ENCODE measurements around the gene ATP6V1D.

ATP6V1D gene

DNA sequence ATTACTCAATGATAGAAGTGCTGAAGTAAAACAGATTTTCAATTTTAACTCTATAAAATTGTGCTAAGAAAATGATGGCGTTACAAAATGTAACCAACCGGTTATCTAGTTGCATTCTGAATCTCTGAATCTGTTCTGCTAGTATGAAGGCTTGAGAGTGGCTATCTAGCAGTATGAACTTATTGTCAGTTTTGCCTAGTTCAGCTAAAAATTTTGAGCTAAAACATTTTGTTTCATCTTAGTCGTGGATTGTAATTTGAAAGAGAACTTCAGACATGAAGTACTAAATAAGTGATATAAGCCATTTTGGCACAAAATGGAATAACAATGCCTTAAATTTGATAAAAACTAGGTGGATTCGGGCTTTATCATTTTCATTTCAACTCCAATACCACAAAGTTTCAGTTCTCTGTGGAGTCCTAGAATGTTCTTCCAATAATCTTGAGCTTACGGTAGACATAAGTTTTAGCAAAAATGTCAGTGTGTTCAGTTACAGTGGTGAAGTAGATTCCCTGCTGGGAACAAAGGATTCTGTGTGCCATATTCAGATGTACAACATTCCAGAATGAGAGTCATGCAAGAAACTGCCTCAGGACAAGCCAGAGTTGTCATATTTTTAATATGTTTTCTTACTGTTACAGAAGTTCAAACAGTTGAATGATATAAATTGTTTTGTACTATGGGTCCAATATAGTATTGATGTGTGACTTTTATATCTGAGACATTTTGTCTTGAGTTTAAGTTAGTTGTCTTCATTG, 28.1 kb downstream of the ATP6V1D start:
- TF ChIP-seq FOXP2 (optimal IDR thresholded peaks at IDR 0.05; ENCODE audit: borderline replicate concordance, extremely low read depth, extremely low read length, insufficient read depth) (no peak), POLR2AphosphoS5 (IDR thresholded peaks at IDR 0.05; ENCODE audit: low read depth, low read length) (no peak), REST (IDR thresholded peaks at IDR 0.05; ENCODE audit: insufficient read depth in 1 of 2, low read depth in 2 of 2, low read length in 2 of 2) (no peak), SIN3A (IDR thresholded peaks at IDR 0.05; ENCODE audit: borderline replicate concordance, insufficient read depth, low read length) (no peak), TAF1 (IDR thresholded peaks at IDR 0.05; ENCODE audit: borderline replicate concordance, insufficient read depth, low read length) (no peak)

GRCh38 chr14:67319142-67319541, 40.5 kb downstream of the ATP6V1D start:
- TF ChIP-seq FOXP2 (optimal IDR thresholded peaks at IDR 0.05; ENCODE audit: borderline replicate concordance, extremely low read depth, extremely low read length, insufficient read depth) (no peak), POLR2AphosphoS5 (IDR thresholded peaks at IDR 0.05; ENCODE audit: low read depth, low read length) (no peak), TAF1 (IDR thresholded peaks at IDR 0.05; ENCODE audit: borderline replicate concordance, insufficient read depth, low read length) (no peak), SIN3A (IDR thresholded peaks at IDR 0.05; ENCODE audit: borderline replicate concordance, insufficient read depth, low read length) (no peak), REST (IDR thresholded peaks at IDR 0.05; ENCODE audit: insufficient read depth in 1 of 2, low read depth in 2 of 2, low read length in 2 of 2) (no peak)

DNA sequence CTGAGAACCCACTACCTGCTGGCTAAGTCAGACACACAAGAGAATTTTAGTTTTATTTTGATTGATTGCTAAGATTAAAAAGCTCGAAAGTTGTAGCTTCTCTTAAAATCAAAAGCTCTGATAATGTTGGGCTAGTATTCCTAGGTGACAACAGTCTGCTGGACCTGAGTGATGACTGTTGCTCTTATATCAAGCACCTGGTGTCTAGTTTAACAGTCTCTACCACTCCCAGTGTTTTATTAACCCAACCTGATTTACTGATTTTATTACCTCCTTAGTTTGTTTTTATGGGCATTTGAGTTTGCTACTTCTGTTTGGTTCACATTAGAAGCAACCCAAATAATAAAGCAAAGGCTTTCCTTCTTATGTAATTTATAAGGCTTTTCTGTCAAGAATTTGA, 41.8 kb downstream of the ATP6V1D start:
- TF ChIP-seq SIN3A (IDR thresholded peaks at IDR 0.05; ENCODE audit: borderline replicate concordance, insufficient read depth, low read length), result no peak
- TF ChIP-seq POLR2AphosphoS5 (IDR thresholded peaks at IDR 0.05; ENCODE audit: low read depth, low read length), result no peak
- no peak for TF ChIP-seq FOXP2 (optimal IDR thresholded peaks at IDR 0.05; ENCODE audit: borderline replicate concordance, extremely low read depth, extremely low read length, insufficient read depth)
- no peak for TF ChIP-seq TAF1 (IDR thresholded peaks at IDR 0.05; ENCODE audit: borderline replicate concordance, insufficient read depth, low read length)
- TF ChIP-seq REST (IDR thresholded peaks at IDR 0.05; ENCODE audit: insufficient read depth in 1 of 2, low read depth in 2 of 2, low read length in 2 of 2), result no peak

- no peak for TF ChIP-seq FOXP2 (optimal IDR thresholded peaks at IDR 0.05; ENCODE audit: borderline replicate concordance, extremely low read depth, extremely low read length, insufficient read depth)
- no peak for TF ChIP-seq REST (IDR thresholded peaks at IDR 0.05; ENCODE audit: insufficient read depth in 1 of 2, low read depth in 2 of 2, low read length in 2 of 2)
- TF ChIP-seq POLR2AphosphoS5 (IDR thresholded peaks at IDR 0.05; ENCODE audit: low read depth, low read length), result no peak
Observed at GRCh38 chr14:67313153-67313552, 46.5 kb downstream of the ATP6V1D start.

All from PFSK-1 (cell line).